ENCODE data around the gene KCNIP4.

KCNIP4 gene

GRCh38 chr4:21858971-21859370 lies 89.6 kb downstream of the KCNIP4 start:
- Histone ChIP-seq H3K36me3 (ENCODE audit: insufficient read depth, insufficient read length, low read length) (no peaks in the 10 kb centered on the region), H3K4me1 (ENCODE audit: insufficient read depth, insufficient read length) (no peaks in the 10 kb centered on the region), H3K9me3 (ENCODE audit: insufficient read depth, low read length) (peaks cover 20% of the 10 kb centered on the region; the same call in 1 of the 2 replicates), H3K9ac (ENCODE audit: insufficient read length, low read depth) (no peak overlapping the region), H3K4me3 (ENCODE audit: insufficient read length, low read depth) (no peak overlapping the region), H3K27me3 (ENCODE audit: insufficient read depth, insufficient read length) (no peaks in the 10 kb centered on the region)
- no peak for TF ChIP-seq YY1 (IDR thresholded peaks at IDR 0.05; ENCODE audit: insufficient read depth, insufficient read length)
- no peak for TF ChIP-seq ZNF274 (IDR thresholded peaks at IDR 0.05; ENCODE audit: low read depth, low read length)
- TF ChIP-seq SUZ12 (IDR thresholded peaks at IDR 0.05; ENCODE audit: extremely low read depth, insufficient read depth, insufficient read length) = no peak
- DNase-seq (ENCODE audit: low read depth, low spot score) = no peak

- no peak for DNase-seq (ENCODE audit: low read depth, low spot score)
- peaks cover 20% of the 10 kb centered on the region; the same call in 1 of the 2 replicates for H3K9me3 ChIP-seq (ENCODE audit: insufficient read depth, low read length)
- TF ChIP-seq YY1 (IDR thresholded peaks at IDR 0.05; ENCODE audit: insufficient read depth, insufficient read length) = no peak
- TF ChIP-seq ZNF274 (IDR thresholded peaks at IDR 0.05; ENCODE audit: low read depth, low read length) = no peak
- no peak overlapping the region for H3K4me3 ChIP-seq (ENCODE audit: insufficient read length, low read depth)
- no peak overlapping the region for H3K9ac ChIP-seq (ENCODE audit: insufficient read length, low read depth)
- no peaks in the 10 kb centered on the region for H3K4me1 ChIP-seq (ENCODE audit: insufficient read depth, insufficient read length)
- no peaks in the 10 kb centered on the region for H3K27me3 ChIP-seq (ENCODE audit: insufficient read depth, insufficient read length)
- no peaks in the 10 kb centered on the region for H3K36me3 ChIP-seq (ENCODE audit: insufficient read depth, insufficient read length, low read length)
These were observed 91.8 kb downstream of the KCNIP4 start for GRCh38 chr4:21856754-21857153.

- Histone ChIP-seq H3K4me1 (ENCODE audit: insufficient read depth, insufficient read length) (no peaks in the 10 kb centered on the region), H3K9ac (ENCODE audit: insufficient read length, low read depth) (no peak overlapping the region), H3K4me3 (ENCODE audit: insufficient read length, low read depth) (no peak overlapping the region), H3K27me3 (ENCODE audit: insufficient read depth, insufficient read length) (no peaks in the 10 kb centered on the region), H3K36me3 (ENCODE audit: insufficient read depth, insufficient read length, low read length) (no peaks in the 10 kb centered on the region), H3K9me3 (ENCODE audit: insufficient read depth, low read length) (peaks cover 20% of the 10 kb centered on the region; the same call in 1 of the 2 replicates)
- DNase-seq (ENCODE audit: low read depth, low spot score) = no peak
- TF ChIP-seq SUZ12 (IDR thresholded peaks at IDR 0.05; ENCODE audit: extremely low read depth, insufficient read depth, insufficient read length) (no peak), ZNF274 (IDR thresholded peaks at IDR 0.05; ENCODE audit: low read depth, low read length) (no peak), YY1 (IDR thresholded peaks at IDR 0.05; ENCODE audit: insufficient read depth, insufficient read length) (no peak)
These were observed 92.3 kb downstream of the KCNIP4 start for GRCh38 chr4:21856301-21856700.

- TF ChIP-seq ZNF274 (IDR thresholded peaks at IDR 0.05; ENCODE audit: low read depth, low read length) (no peak), YY1 (IDR thresholded peaks at IDR 0.05; ENCODE audit: insufficient read depth, insufficient read length) (no peak), SUZ12 (IDR thresholded peaks at IDR 0.05; ENCODE audit: extremely low read depth, insufficient read depth, insufficient read length) (no peak)
- no peak overlapping the region for H3K9ac ChIP-seq (ENCODE audit: insufficient read length, low read depth)
- H3K4me3 ChIP-seq (ENCODE audit: insufficient read length, low read depth) = no peak overlapping the region
- H3K4me1 ChIP-seq (ENCODE audit: insufficient read depth, insufficient read length) = no peaks in the 10 kb centered on the region
- H3K36me3 ChIP-seq (ENCODE audit: insufficient read depth, insufficient read length, low read length) = no peaks in the 10 kb centered on the region
- H3K27me3 ChIP-seq (ENCODE audit: insufficient read depth, insufficient read length) = no peaks in the 10 kb centered on the region
- no peaks in the 10 kb centered on the region for H3K9me3 ChIP-seq (ENCODE audit: insufficient read depth, low read length)
- no peak for DNase-seq (ENCODE audit: low read depth, low spot score)
These were observed 99.5 kb downstream of the KCNIP4 start for GRCh38 chr4:21849077-21849476.

- H3K9ac ChIP-seq (ENCODE audit: insufficient read length, low read depth) = no peak overlapping the region
- H3K9me3 ChIP-seq (ENCODE audit: insufficient read depth, low read length) = no peaks in the 10 kb centered on the region
- H3K4me1 ChIP-seq (ENCODE audit: insufficient read depth, insufficient read length) = no peaks in the 10 kb centered on the region
- no peak overlapping the region for H3K4me3 ChIP-seq (ENCODE audit: insufficient read length, low read depth)
- no peaks in the 10 kb centered on the region for H3K36me3 ChIP-seq (ENCODE audit: insufficient read depth, insufficient read length, low read length)
- DNase-seq (ENCODE audit: low read depth, low spot score) = no peak
- no peaks in the 10 kb centered on the region for H3K27me3 ChIP-seq (ENCODE audit: insufficient read depth, insufficient read length)
- TF ChIP-seq SUZ12 (IDR thresholded peaks at IDR 0.05; ENCODE audit: extremely low read depth, insufficient read depth, insufficient read length) (no peak), ZNF274 (IDR thresholded peaks at IDR 0.05; ENCODE audit: low read depth, low read length) (no peak), YY1 (IDR thresholded peaks at IDR 0.05; ENCODE audit: insufficient read depth, insufficient read length) (no peak)
These were observed 100.6 kb downstream of the KCNIP4 start for GRCh38 chr4:21848021-21848420.

- TF ChIP-seq SUZ12 (IDR thresholded peaks at IDR 0.05; ENCODE audit: extremely low read depth, insufficient read depth, insufficient read length) (no peak), ZNF274 (IDR thresholded peaks at IDR 0.05; ENCODE audit: low read depth, low read length) (no peak), YY1 (IDR thresholded peaks at IDR 0.05; ENCODE audit: insufficient read depth, insufficient read length) (no peak)
- Histone ChIP-seq H3K9ac (ENCODE audit: insufficient read length, low read depth) (no peak overlapping the region), H3K27me3 (ENCODE audit: insufficient read depth, insufficient read length) (no peaks in the 10 kb centered on the region), H3K4me1 (ENCODE audit: insufficient read depth, insufficient read length) (no peaks in the 10 kb centered on the region), H3K4me3 (ENCODE audit: insufficient read length, low read depth) (no peak overlapping the region), H3K36me3 (ENCODE audit: insufficient read depth, insufficient read length, low read length) (no peaks in the 10 kb centered on the region), H3K9me3 (ENCODE audit: insufficient read depth, low read length) (no peaks in the 10 kb centered on the region)
- no peak for DNase-seq (ENCODE audit: low read depth, low spot score)
These were observed 102.9 kb downstream of the KCNIP4 start for GRCh38 chr4:21845663-21846062.

GRCh38 chr4:21835712-21836111 lies 112.9 kb downstream of the KCNIP4 start:
- no peak for DNase-seq (ENCODE audit: low read depth, low spot score)
- H3K9me3 ChIP-seq (ENCODE audit: insufficient read depth, low read length) = no peaks in the 10 kb centered on the region
- no peak for TF ChIP-seq YY1 (IDR thresholded peaks at IDR 0.05; ENCODE audit: insufficient read depth, insufficient read length)
- no peak for TF ChIP-seq ZNF274 (IDR thresholded peaks at IDR 0.05; ENCODE audit: low read depth, low read length)
- no peak for TF ChIP-seq SUZ12 (IDR thresholded peaks at IDR 0.05; ENCODE audit: extremely low read depth, insufficient read depth, insufficient read length)
- no peak overlapping the region for H3K9ac ChIP-seq (ENCODE audit: insufficient read length, low read depth)
- no peaks in the 10 kb centered on the region for H3K4me1 ChIP-seq (ENCODE audit: insufficient read depth, insufficient read length)
- H3K4me3 ChIP-seq (ENCODE audit: insufficient read length, low read depth) = no peak overlapping the region
- no peaks in the 10 kb centered on the region for H3K27me3 ChIP-seq (ENCODE audit: insufficient read depth, insufficient read length)
- H3K36me3 ChIP-seq (ENCODE audit: insufficient read depth, insufficient read length, low read length) = no peaks in the 10 kb centered on the region

- Histone ChIP-seq H3K9me3 (ENCODE audit: insufficient read depth, low read length) (no peaks in the 10 kb centered on the region), H3K9ac (ENCODE audit: insufficient read length, low read depth) (no peak overlapping the region), H3K27me3 (ENCODE audit: insufficient read depth, insufficient read length) (no peaks in the 10 kb centered on the region), H3K4me3 (ENCODE audit: insufficient read length, low read depth) (no peak overlapping the region), H3K36me3 (ENCODE audit: insufficient read depth, insufficient read length, low read length) (no peaks in the 10 kb centered on the region), H3K4me1 (ENCODE audit: insufficient read depth, insufficient read length) (no peaks in the 10 kb centered on the region)
- no peak for DNase-seq (ENCODE audit: low read depth, low spot score)
- no peak for TF ChIP-seq ZNF274 (IDR thresholded peaks at IDR 0.05; ENCODE audit: low read depth, low read length)
- TF ChIP-seq YY1 (IDR thresholded peaks at IDR 0.05; ENCODE audit: insufficient read depth, insufficient read length) = no peak
- TF ChIP-seq SUZ12 (IDR thresholded peaks at IDR 0.05; ENCODE audit: extremely low read depth, insufficient read depth, insufficient read length) = no peak
These were observed 118.3 kb downstream of the KCNIP4 start for GRCh38 chr4:21830272-21830671.
